HEK293 (cell line): ENCODE measurements around the gene CHI3L1.

Experiments
- CTCF ChIA-PET: fragments of 350-600 bp; formaldehyde crosslinking; extraction: SDS; loops from one replicate; lab custom pipeline; 2021; ENCODE audit warnings: antibody characterized with exemption; lab: Yijun Ruan, JAX
- POLR2A ChIA-PET: fragments of 300-600 bp; formaldehyde crosslinking; extraction: SDS; loops from one replicate; lab custom pipeline; 2020; ENCODE audit warnings: antibody characterized with exemption, inconsistent platforms; lab: Yijun Ruan, JAX
- H3K27ac ChIP-seq: fragments of 200-500 bp; sonication (Bioruptor generic); 2 replicates; pipeline ENCODE4 v1.5.1; 2014; ENCODE audit warnings: low read depth, low read length, control low read depth, inconsistent platforms; ENCODE audit errors: extremely low read depth
- H3K36me3 ChIP-seq, 2 experiments: fragments of 200-500 bp in 1 of 2; sonication (Bioruptor generic) in 1 of 2; 1 replicate in 1 of 2; 2 replicates in 1 of 2; pipeline ENCODE4 v1.5.1; 2014 to 2017; ENCODE audit warnings: inconsistent platforms in 2 of 2, low read length in 2 of 2; ENCODE audit not compliant: control insufficient read depth in 2 of 2, insufficient read depth in 1 of 2
- H3K4me1 ChIP-seq: fragments of 200-500 bp; sonication (Bioruptor generic); 2 replicates; pipeline ENCODE4 v1.5.1; 2014; ENCODE audit warnings: mild to moderate bottlenecking, low read length, inconsistent platforms; ENCODE audit not compliant: control insufficient read depth, insufficient read depth
- H3K4me3 ChIP-seq: 2 replicates; pipeline ENCODE4 v1.5.1; 2011; ENCODE audit warnings: low read depth, mild to moderate bottlenecking, control low read depth, low read length, moderate library complexity
- H3K9me3 ChIP-seq: fragments of 200-500 bp; sonication (Bioruptor generic); 2 replicates; pipeline ENCODE4 v1.5.1; 2014; ENCODE audit warnings: low read depth, low read length, inconsistent platforms; ENCODE audit not compliant: control insufficient read depth, insufficient read depth
- BCL11B ChIP-seq: fragments of 450-650 bp; formaldehyde crosslinking; IDR thresholded peaks from 2 replicates; pipeline ENCODE4 v1.5.1; 2016; ENCODE audit warnings: low read depth, missing biosample characterization, missing genetic modification characterization
- GLI2 ChIP-seq: fragments of 450-650 bp; formaldehyde crosslinking; IDR thresholded peaks from 2 replicates; pipeline ENCODE4; 2017; ENCODE audit warnings: missing biosample characterization, missing genetic modification characterization, low read depth, borderline replicate concordance
- HOXD13 ChIP-seq: sonication (generic); formaldehyde crosslinking; IDR thresholded peaks from 2 replicates; pipeline ENCODE4 v1.8.0; 2022; ENCODE audit warnings: missing genetic modification reagents, borderline replicate concordance
- IKZF3 ChIP-seq: fragments of 450-650 bp; IDR thresholded peaks from 2 replicates; pipeline ENCODE4 v1.5.0; 2018; ENCODE audit warnings: missing biosample characterization, mild to moderate bottlenecking, missing genetic modification characterization, moderate library complexity
- OVOL3 ChIP-seq: fragments of 450-650 bp; formaldehyde crosslinking; IDR thresholded peaks from 2 replicates; pipeline ENCODE4 v1.5.1; 2016; ENCODE audit warnings: missing biosample characterization, missing genetic modification characterization
- REPIN1 ChIP-seq: fragments of 450-650 bp; formaldehyde crosslinking; IDR thresholded peaks from 2 replicates; pipeline ENCODE4 v1.5.1; 2017; ENCODE audit warnings: missing biosample characterization, missing genetic modification characterization, low read depth
- SP7 ChIP-seq: fragments of 450-650 bp; formaldehyde crosslinking; IDR thresholded peaks from 2 replicates; pipeline ENCODE4 v1.5.1; 2016; ENCODE audit warnings: missing biosample characterization, missing genetic modification characterization
- YY1 ChIP-seq: fragments of 450-650 bp; formaldehyde crosslinking; IDR thresholded peaks from 2 replicates; pipeline ENCODE4 v1.5.1; 2018; ENCODE audit warnings: missing biosample characterization, missing genetic modification characterization
- ZNF174 ChIP-seq: fragments of 450-650 bp; formaldehyde crosslinking; IDR thresholded peaks from 2 replicates; pipeline ENCODE4 v1.5.0; 2017; ENCODE audit warnings: missing biosample characterization, mild to moderate bottlenecking, missing genetic modification characterization
- ZNF19 ChIP-seq: fragments of 450-650 bp; formaldehyde crosslinking; IDR thresholded peaks from 2 replicates; pipeline ENCODE4; 2016; ENCODE audit warnings: missing biosample characterization, missing genetic modification characterization, low read depth
- ZNF214 ChIP-seq: fragments of 450-650 bp; formaldehyde crosslinking; IDR thresholded peaks from 2 replicates; pipeline ENCODE4 v1.5.1; 2017; ENCODE audit warnings: missing biosample characterization, mild to moderate bottlenecking, missing genetic modification characterization, borderline replicate concordance
- ZNF23 ChIP-seq: fragments of 450-650 bp; formaldehyde crosslinking; IDR thresholded peaks from 2 replicates; pipeline ENCODE4 v1.5.1; 2016; ENCODE audit warnings: missing biosample characterization, missing genetic modification characterization, borderline replicate concordance
- ZNF426 ChIP-seq: fragments of 450-650 bp; formaldehyde crosslinking; IDR thresholded peaks from 2 replicates; pipeline ENCODE4 v1.5.1; 2017; ENCODE audit warnings: missing biosample characterization, missing genetic modification characterization, mild to moderate bottlenecking, inconsistent platforms, moderate library complexity
- ZNF521 ChIP-seq: fragments of 450-650 bp; formaldehyde crosslinking; IDR thresholded peaks from 2 replicates; pipeline ENCODE4 v1.5.1; 2017; ENCODE audit warnings: missing biosample characterization, mild to moderate bottlenecking, missing genetic modification characterization
- ZNF560 ChIP-seq: fragments of 450-650 bp; formaldehyde crosslinking; IDR thresholded peaks from 2 replicates; pipeline ENCODE4 v1.5.1; 2017; ENCODE audit warnings: missing biosample characterization, missing genetic modification characterization, borderline replicate concordance
- ZNF645 ChIP-seq: fragments of 450-650 bp; formaldehyde crosslinking; IDR thresholded peaks from 2 replicates; pipeline ENCODE4; 2016; ENCODE audit warnings: missing biosample characterization, missing genetic modification characterization
- ZNF670 ChIP-seq: fragments of 450-650 bp; formaldehyde crosslinking; IDR thresholded peaks from 2 replicates; pipeline ENCODE4 v1.5.1; 2016; ENCODE audit warnings: missing biosample characterization, missing genetic modification characterization, low read depth
- TF ChIP-seq, protein P1 (sequence below): fragments of 450-650 bp; formaldehyde crosslinking; IDR thresholded peaks from 2 replicates; pipeline ENCODE4 v1.5.1; 2016; ENCODE audit warnings: missing biosample characterization, missing genetic modification characterization
- TF ChIP-seq, protein P2 (sequence below): fragments of 450-650 bp; formaldehyde crosslinking; IDR thresholded peaks from 2 replicates; pipeline ENCODE4 v1.5.1; 2016; ENCODE audit warnings: missing biosample characterization, missing genetic modification characterization

CHI3L1 gene

GRCh38 chr1:203217668-203218067 is 31.2 kb upstream of the CHI3L1 start:
- no peaks in the 10 kb centered on the region for H3K36me3 ChIP-seq
- no peak overlapping the region for H3K27ac ChIP-seq
- no peak overlapping the region for H3K4me3 ChIP-seq
- ChIA-PET CTCF (interaction anchor here (0.6 to 13.0 kb wide), 12 partner anchors 7 to 188 kb away, joined by 3 to 293 read pairs (median 6); no protein-coding TSS in a partner anchor), POLR2A (no interaction called here)
- no peaks in the 10 kb centered on the region for H3K9me3 ChIP-seq
- H3K4me1 ChIP-seq, result no peaks in the 10 kb centered on the region
- TF ChIP-seq ZNF214 (tag by site-specific recombination) (no peak), YY1 (tag by site-specific recombination) (no peak), ZNF174 (tag by site-specific recombination) (no peak), ZNF19 (no peak), IKZF3 (no peak), HOXD13 (CRISPR knock-in tag) (no peak), GLI2 (tag by site-specific recombination) (no peak), ZNF645 (tag by site-specific recombination) (no peak), REPIN1 (tag by site-specific recombination) (no peak), OVOL3 (tag by site-specific recombination) (no peak), ZNF23 (tag by site-specific recombination) (no peak), SP7 (tag by site-specific recombination) (no peak), ZNF521 (tag by site-specific recombination) (no peak), BCL11B (tag by site-specific recombination) (no peak), ZNF426 (tag by site-specific recombination) (no peak), ZNF560 (tag by site-specific recombination) (no peak)
- TF ChIP-seq, protein P1, sequence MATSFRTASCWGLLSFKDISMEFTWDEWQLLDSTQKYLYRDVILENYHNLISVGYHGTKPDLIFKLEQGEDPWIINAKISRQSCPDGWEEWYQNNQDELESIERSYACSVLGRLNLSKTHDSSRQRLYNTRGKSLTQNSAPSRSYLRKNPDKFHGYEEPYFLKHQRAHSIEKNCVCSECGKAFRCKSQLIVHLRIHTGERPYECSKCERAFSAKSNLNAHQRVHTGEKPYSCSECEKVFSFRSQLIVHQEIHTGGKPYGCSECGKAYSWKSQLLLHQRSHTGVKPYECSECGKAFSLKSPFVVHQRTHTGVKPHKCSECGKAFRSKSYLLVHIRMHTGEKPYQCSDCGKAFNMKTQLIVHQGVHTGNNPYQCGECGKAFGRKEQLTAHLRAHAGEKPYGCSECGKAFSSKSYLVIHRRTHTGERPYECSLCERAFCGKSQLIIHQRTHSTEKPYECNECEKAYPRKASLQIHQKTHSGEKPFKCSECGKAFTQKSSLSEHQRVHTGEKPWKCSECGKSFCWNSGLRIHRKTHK (tag by site-specific recombination), result no peak

DNA sequence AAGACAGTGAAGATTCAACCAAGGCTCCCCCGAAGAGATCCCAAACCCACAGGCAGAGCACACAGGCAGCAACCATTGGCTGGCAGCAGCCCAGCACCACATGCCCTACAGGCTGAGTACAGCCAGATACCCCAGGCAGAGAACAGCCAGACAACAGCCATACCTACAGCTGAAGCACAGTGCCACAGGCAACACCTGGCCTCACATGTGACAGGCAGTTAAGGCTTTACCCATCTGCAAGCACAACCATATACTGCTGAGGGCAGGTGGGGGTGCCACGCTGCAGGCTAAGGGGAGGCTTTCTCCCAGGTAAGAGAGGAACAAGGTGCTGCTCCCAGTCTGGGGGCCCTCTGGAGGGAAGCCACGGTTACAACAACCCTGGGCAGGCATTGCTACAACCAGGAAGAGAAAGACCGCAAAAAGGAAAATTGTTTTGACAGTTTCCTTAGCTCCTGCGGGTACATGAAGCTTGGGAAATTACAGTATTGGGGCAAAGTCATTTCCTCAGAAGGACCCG is 30.7 kb upstream of the CHI3L1 start:
- ChIA-PET POLR2A (no interaction called here), CTCF (interaction anchor here (0.6 to 13.0 kb wide), 20 partner anchors 8 to 188 kb away, joined by 3 to 293 read pairs (median 6); partner anchors contain the start of genes FMOD and MYBPH)
- H3K36me3 ChIP-seq, result no peaks in the 10 kb centered on the region
- no peak for TF ChIP-seq ZNF670 (tag by site-specific recombination)
- TF ChIP-seq, protein P2, sequence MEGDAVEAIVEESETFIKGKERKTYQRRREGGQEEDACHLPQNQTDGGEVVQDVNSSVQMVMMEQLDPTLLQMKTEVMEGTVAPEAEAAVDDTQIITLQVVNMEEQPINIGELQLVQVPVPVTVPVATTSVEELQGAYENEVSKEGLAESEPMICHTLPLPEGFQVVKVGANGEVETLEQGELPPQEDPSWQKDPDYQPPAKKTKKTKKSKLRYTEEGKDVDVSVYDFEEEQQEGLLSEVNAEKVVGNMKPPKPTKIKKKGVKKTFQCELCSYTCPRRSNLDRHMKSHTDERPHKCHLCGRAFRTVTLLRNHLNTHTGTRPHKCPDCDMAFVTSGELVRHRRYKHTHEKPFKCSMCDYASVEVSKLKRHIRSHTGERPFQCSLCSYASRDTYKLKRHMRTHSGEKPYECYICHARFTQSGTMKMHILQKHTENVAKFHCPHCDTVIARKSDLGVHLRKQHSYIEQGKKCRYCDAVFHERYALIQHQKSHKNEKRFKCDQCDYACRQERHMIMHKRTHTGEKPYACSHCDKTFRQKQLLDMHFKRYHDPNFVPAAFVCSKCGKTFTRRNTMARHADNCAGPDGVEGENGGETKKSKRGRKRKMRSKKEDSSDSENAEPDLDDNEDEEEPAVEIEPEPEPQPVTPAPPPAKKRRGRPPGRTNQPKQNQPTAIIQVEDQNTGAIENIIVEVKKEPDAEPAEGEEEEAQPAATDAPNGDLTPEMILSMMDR, result peak; percentile 32; the same call in 1 of the 2 replicates
- H3K4me1 ChIP-seq, result no peaks in the 10 kb centered on the region
- no peaks in the 10 kb centered on the region for H3K9me3 ChIP-seq
- no peak overlapping the region for H3K4me3 ChIP-seq
- H3K27ac ChIP-seq, result no peak overlapping the region
